ENCODE data around the gene CYREN.

CYREN gene

GRCh38 chr7:135185471-135186260 is 15.2 kb upstream of the CYREN start:
- H3K4me3 ChIP-seq (replicated peaks; ENCODE audit: low read depth, low read length): no peak overlapping the region
- TF ChIP-seq CTCF (IDR thresholded peaks at IDR 0.05; ENCODE audit: low read length, missing control alignments): no peak
- DNase-seq (ENCODE audit: low read depth): no peak

GRCh38 chr7:135184254-135184841 is 13.8 kb upstream of the CYREN start:
- TF ChIP-seq CTCF (IDR thresholded peaks at IDR 0.05; ENCODE audit: low read length, missing control alignments): no peak
- no peak for DNase-seq (ENCODE audit: low read depth)
- H3K4me3 ChIP-seq (replicated peaks; ENCODE audit: low read depth, low read length): no peak overlapping the region

- no peak for DNase-seq (ENCODE audit: low read depth)
- H3K4me3 ChIP-seq (replicated peaks; ENCODE audit: low read depth, low read length): no peak overlapping the region
- no peak for TF ChIP-seq CTCF (IDR thresholded peaks at IDR 0.05; ENCODE audit: low read length, missing control alignments)
Measured at GRCh38 chr7:135183478-135183877, 13.0 kb upstream of the CYREN start.

GRCh38 chr7:135181929-135182678 is 11.6 kb upstream of the CYREN start:
- DNase-seq (ENCODE audit: low read depth): no peak
- TF ChIP-seq CTCF (IDR thresholded peaks at IDR 0.05; ENCODE audit: low read length, missing control alignments): no peak
- no peak overlapping the region for H3K4me3 ChIP-seq (replicated peaks; ENCODE audit: low read depth, low read length)

- H3K4me3 ChIP-seq (replicated peaks; ENCODE audit: low read depth, low read length): no peak overlapping the region
- TF ChIP-seq CTCF (IDR thresholded peaks at IDR 0.05; ENCODE audit: low read length, missing control alignments): no peak
- DNase-seq (ENCODE audit: low read depth): no peak
Measured at GRCh38 chr7:135181261-135181928, 10.9 kb upstream of the CYREN start.

GRCh38 chr7:135180122-135180521 is 9.6 kb upstream of the CYREN start:
- no peak for TF ChIP-seq CTCF (IDR thresholded peaks at IDR 0.05; ENCODE audit: low read length, missing control alignments)
- DNase-seq (ENCODE audit: low read depth): no peak
- H3K4me3 ChIP-seq (replicated peaks; ENCODE audit: low read depth, low read length): no peak overlapping the region
